DMS53 (cell line): ENCODE measurements around the gene NAGLU.
"Not testable (repeated sequence)": the region's sequence is repeated elsewhere in the genome, so short reads cannot be mapped to it uniquely, and the experiment has no call there.

Experiments
- DNase-seq: peaks from one replicate; lab custom pipeline; 2025; lab: John Stamatoyannopoulos, UW

The NAGLU gene

DNA sequence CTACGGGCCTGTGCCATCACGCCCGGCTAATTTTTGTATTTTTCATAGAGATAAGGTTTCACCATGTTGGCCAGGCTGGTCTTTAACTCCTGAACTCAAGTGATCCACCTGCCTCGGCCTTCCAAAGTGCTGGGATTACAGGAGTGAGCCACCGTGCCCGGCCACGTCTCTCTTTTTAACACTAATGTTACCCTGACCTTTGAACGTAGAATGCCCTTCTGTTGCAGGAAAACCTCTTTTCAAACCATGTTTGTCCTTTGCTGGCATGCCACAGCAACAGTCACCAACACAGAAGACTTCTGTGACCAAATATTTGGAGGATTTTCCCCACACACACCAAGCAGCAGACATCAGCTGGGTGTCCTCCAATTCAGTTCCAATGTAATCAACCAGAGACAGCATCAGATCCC, 8.8 kb downstream of the NAGLU start:
- DNase-seq = no peak

DNA sequence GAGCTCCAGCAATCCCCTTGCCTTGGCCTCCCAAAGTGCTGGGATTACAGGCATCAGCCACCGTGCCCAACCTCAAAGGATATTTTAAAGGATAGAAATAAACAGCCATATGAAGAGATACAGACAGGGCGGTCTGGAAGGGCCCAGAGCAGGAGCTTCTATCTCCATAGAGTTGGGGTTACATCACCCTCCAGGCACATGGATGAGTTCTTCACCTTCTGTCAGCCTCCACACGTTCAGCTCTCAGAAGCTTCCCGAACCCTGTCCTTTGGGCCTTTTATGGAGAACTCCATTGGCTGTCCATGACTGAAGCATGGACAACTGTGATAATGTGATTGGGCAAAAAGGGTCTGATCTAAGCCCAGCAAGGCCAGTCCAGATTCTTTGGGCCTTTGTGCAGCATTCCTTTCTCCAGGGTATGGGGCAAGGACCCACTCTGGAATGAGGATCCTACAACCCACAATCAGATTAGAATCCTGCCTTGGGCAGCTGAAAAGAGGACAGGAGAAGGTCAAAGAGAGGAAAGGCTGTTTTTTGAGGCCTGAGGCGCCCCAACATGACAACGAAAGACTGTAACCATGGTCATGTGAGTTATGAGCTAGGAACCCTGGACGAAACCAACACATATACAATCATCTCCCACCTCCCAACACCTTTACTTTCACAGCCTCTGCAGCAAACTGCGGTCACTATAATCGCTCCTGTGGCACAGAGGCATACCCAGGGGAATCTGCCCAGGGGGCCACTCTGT, 9.9 kb downstream of the NAGLU start:
- not testable (repeated sequence) for DNase-seq

DNA sequence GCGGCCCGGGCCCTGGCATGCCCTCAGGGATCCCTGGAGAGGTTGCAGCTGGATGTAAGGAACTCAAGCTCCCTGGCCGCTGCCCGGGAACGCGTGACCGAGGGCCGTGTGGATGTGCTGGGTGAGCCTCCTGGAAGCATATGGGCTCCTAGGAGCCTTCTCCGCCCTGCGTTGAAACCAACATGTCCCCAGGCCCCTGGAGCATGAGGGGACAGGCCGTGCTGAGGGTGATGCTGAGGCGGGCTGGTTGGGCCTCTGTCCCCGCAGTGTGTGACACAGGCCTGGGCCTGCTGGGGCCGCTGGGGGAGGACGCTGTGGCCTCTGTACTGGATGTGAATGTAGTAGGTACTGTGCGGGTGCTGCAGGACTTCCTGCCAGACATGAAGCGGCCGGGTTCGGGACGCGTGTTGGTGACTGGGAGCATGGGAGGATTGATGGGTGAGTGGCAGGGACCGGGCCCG, 11.0 kb downstream of the NAGLU start:
- DNase-seq = peak; percentile 45

DNA sequence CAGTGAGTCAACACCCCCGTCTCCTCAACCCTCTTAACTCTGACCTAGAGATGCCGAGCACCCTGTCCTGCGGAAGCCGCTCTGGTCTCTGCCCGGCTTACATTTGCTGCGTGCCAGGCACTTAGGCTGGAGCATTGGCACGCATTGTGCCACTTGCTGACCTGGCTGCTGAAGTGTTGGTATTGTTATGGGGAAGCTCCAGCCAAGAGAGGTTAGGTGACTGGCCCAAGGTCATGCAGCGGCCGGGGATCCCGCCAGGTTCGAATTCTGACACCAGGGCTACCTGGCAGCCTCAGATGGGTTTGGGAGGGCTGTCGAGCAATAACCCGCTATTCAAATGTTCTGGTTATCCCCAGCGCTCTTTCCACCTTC, 11.6 kb downstream of the NAGLU start:
- DNase-seq = peak; percentile 60

DNA sequence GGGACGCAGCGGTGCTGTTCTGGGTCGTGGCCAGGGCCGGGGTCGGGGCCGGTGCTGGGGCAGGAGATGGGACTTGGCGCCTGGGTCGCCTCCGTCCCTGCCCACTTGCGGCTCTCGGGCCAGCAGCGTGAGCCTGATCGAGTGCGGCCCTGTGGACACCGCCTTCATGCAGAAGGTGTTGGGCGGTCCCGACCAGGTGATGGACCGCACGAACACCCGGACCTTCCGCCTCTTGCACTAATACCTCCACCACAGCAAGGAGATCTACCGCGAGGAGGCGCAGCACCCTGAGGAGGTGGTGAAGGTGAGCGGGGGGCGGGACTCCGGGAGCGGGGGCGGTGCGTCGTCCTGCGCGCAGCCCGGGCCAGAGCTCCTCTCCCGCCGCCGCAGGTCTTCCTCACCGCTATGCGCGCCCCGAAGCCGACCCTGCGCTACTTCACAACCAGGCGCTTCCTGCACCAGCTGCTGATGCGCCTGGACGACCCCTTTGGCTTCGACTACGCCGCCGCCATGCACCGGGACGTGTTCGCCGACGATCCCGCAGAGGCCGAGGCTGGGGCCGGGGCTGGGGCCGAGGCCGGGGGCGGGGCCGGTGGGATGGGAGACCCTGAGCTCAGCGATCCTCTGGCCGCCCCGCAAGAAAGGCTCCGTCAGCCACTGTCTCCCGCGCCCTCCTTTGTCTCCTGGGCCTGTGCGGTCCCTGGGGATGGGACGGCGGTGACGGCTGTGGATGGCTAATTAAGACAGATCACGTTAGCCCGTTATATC, 12.2 kb downstream of the NAGLU start:
- DNase-seq = peak; percentile 96

DNA sequence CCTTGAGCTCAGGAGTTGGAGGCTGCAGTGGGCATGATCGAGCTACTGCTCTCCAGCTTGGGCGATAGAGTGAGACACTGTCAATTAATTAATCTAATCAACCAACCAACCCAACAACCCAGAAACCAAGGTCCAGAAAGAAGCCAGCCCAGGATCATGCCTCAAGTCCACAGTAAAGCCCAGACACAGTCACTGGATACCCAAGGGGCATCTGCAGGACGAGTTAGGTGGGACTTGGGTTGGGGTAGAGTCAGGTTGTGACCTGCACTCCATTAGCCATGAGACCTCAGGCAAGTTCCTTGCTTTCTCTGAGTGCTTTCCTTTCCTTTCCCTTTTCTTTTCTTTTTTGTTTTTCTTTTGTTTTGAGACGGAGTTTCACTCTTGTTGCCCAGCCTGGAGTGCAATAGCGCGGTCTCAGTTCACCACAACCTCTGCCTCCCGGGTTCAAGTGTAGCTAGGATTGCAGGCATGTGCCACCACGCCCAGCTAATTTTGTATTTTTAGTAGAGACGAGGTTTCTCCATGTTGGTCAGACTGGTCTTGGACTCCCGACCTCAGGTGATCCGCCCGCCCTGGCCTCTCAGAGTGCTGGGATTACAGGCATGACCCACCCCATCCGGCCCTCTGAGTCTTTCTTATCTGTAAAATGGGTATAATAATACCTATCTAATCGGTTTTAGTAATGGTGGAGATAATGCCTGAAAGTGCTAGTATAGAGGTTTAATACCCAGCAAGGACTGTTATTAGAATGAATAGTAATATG, 13.1 kb downstream of the NAGLU start:
- no peak for DNase-seq

DNA sequence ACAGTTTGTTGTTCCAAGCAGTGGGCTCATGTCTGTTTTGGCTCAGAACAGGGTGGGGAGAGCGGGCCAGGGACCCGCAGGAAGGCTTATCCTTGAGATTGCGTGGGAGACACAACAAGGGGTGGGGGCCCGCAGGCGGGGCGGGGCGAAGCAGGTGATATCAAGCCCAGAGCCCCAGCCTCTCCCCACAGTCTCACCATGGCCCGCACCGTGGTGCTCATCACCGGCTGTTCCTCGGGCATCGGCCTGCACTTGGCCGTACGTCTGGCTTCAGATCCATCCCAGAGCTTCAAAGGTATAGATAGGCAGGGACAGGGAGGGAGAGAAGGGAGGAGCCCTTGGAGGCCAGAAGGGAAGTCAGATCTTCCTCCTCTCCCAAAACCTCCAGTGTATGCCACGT, 16.7 kb downstream of the NAGLU start, which contains the start of gene HSD17B1:
TSS of gene HSD17B1 (plus strand) at position 188 of the 400 bp plus-strand sequence. CDS start at position 199, 11 bp downstream.
- not testable (repeated sequence) for DNase-seq

DNA sequence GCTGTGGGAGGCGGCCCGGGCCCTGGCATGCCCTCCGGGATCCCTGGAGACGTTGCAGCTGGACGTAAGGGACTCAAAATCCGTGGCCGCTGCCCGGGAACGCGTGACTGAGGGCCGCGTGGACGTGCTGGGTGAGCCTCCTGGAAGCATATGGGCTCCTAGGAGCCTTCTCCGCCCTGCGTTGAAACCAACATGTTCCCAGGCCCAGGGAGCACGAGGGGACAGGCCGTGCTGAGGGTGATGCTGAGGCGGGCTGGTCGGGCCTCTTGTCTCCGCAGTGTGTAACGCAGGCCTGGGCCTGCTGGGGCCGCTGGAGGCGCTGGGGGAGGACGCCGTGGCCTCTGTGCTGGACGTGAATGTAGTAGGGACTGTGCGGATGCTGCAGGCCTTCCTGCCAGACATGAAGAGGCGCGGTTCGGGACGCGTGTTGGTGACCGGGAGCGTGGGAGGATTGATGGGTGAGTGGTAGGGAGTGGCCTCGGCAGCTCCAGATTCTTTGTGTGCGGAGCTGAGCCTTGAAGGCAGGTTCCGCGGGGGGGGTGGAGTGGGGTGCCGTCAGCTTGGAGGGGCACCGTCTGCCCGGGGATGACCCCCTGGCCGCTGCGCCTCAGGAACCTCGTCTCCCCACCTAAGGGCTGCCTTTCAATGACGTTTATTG, 17.2 kb downstream of the NAGLU start:
- DNase-seq = peak; percentile 32

DNA sequence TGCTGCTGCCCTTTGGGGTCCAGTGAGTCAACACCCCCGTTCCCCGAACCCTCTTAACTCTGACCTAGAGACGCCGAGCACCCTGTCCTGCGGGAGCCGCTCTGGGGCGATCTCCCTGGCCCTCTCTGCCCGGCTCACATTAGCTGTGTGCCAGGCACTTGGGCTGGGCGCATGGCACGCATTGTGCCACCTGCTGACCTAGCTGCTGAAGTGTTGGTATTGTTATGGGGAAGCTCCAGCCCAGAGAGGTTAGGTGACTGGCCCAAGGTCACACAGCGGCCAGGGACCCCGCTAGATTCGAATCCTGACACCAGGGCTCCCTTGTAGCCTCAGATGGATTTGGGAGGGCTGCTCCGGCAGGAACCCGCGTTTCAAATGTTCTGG, 17.8 kb downstream of the NAGLU start:
- DNase-seq = peak; percentile 64

DNA sequence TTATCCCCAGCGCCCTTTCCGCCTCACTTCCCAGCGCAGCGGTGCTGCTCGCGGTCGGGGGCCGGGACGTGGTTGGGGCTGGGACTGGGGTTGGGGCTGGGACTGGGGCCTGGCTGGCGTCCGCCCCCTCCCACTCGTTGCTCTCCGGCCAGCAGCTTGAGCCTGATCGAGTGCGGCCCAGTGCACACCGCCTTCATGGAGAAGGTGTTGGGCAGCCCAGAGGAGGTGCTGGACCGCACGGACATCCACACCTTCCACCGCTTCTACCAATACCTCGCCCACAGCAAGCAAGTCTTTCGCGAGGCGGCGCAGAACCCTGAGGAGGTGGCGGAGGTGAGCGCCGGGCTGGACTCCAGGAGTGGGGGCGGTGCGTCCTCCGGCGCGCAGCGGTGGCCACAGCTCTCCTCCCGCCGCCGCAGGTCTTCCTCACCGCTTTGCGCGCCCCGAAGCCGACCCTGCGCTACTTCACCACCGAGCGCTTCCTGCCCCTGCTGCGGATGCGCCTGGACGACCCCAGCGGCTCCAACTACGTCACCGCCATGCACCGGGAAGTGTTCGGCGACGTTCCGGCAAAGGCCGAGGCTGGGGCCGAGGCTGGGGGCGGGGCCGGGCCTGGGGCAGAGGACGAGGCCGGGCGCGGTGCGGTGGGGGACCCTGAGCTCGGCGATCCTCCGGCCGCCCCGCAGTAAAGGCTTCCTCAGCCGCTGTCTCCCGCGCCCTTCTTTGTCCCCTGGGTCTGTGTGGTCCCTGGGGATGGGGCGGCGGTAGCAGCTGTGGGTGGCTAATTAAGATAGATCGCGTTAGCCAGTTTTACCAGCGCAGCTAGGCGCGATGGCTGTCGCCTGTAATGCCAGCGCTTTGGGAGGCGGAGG, 18.4 kb downstream of the NAGLU start:
- DNase-seq = peak; percentile 91

DNA sequence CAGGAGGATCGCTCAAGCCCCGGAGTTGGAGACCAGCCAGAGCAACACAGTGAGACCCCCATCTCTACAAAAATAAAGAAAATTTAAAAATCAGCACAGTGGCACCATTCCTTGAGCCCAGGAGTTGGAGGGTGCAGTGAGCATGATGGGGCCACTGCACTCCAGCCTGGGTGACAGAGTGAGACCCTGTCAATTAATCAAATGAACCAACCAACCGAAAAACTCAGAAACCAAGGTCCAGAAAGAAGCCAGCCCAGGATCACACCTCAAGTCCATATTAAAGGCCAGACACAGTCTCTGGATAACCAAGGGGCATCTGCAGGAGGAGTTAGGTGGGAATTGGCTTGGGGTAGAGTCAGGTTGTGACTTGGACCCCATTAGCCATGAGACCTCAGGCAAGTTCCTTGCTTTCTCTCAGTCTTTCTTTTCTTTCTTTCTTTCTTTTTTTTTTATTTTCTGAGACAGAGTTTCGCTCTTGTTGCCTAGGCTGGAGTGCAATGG, 19.1 kb downstream of the NAGLU start:
- no peak for DNase-seq

DNA sequence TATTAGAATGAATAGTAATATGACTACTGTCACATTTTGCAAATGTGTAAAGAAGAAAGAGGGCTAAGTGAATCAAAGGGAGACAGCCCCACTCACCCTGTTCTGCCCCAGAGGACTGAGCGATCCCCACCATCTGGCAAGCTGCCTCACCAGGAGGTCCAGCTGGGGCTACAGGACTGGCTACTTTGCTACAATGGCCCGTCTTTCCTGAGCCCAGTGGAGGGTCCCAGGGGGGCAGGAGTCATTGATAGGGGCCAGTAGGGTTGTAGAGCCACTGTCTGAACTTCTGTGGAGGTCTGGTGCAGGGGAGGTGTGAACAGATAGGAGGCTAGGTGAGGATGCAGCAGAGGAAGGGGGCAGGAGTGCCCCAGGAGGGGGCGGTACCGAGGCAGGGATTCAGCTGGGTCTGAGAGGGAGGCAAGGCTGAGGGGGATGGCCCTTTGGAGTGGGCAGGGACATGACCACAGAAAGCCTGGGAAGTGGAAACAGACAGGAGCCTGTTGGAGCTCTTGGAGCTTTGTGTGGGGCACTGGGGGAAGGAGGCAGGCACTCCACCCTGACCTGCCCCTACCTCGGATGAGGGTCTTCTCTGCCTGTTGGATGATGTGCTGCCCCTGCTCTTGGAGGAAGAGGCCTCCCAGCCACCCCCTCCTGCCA, 20.0 kb downstream of the NAGLU start:
- peak; percentile 52 for DNase-seq

DNA sequence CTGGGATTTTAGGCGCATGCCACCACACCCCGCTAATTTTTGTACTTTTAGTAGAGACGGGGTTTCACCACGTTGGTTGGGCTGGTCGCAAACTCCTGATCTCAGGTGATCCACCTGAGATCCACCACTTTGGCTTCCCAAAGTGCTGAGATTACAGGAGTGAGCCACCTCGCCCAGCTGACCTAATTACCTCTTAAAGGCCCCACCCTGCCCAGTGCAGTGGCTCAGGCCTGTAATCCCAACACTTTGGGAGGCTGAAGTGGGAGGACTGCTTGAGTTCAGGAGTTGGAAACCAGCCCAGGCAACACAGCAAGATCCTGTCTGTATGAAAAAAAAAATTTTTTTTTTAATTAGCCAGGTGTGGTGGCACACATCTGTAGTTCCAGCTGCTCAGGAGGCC, 23.0 kb downstream of the NAGLU start:
- DNase-seq = peak; percentile 26

DNA sequence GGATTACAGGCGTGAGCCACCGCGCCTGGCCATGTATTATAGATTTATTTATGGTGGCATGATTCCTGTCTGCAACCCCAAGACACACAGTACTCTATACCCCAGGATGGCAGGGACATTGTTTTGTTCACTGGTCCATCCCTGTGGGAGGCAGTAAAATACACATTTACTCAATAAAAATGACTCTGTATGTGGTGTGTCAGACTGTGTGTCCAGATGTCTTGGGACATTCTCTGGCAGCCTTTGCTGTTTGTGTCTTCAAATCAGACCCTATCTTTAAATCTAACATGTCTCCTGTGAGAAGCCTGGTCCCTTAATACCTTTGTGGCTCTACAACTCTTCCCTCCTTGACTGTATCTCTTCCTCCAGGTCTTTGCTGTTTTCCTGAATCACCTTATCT, 24.2 kb downstream of the NAGLU start:
- DNase-seq = no peak

DNA sequence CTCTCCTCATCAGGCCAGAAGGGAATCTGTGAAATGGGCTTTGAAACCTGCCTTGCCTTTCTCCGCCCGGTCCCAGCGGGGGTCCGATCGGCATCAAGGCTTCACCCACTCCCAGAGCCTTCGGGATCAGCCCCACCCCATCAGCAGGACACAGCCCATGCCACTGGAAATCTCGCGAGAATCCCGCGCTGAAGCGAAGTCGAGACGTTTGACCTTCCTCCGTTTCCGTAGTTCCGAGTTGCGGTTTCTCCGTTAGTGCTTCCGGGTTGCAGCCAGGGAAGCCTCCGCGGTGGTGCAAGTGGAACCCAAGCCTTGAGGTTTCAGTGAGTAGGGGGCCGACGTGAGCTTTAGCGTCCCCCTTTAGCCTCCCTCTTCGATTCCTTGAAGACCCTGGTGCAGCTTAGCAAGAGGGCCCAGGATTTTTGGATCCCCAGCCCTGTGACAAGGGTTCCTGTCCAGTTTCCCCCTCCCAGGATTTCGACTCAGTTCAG, 25.9 kb downstream of the NAGLU start, which contains the start of gene COASY:
TSS of gene COASY (plus strand) at position 252 of the 491 bp plus-strand sequence. CDS start 475 bp downstream, outside the sequence.
- DNase-seq = peak; percentile 99

DNA sequence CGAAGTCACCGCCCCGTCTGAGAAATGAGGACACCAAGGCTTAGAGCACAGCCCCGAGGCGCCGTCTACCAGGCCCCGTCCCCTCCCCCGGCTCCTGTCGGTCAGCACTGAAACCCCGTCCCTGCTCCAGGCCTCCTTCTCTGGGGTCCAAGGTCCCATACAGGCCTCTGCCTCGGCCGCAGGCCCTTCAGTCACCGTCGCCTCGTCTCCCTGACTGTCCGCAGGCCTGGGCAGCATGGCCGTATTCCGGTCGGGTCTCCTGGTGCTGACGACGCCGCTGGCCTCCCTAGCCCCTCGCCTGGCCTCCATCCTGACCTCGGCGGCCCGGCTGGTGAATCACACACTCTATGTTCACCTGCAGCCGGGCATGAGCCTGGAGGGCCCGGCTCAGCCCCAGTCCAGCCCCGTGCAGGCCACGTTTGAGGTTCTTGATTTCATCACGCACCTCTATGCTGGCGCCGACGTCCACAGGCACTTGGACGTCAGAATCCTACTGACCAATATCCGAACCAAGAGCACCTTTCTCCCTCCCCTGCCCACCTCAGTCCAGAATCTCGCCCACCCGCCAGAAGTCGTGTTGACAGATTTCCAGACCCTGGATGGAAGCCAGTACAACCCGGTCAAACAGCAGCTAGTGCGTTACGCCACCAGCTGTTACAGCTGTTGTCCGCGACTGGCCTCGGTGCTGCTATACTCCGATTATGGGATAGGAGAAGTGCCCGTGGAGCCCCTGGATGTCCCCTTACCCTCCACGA, 26.5 kb downstream of the NAGLU start:
- DNase-seq = peak; percentile 82

DNA sequence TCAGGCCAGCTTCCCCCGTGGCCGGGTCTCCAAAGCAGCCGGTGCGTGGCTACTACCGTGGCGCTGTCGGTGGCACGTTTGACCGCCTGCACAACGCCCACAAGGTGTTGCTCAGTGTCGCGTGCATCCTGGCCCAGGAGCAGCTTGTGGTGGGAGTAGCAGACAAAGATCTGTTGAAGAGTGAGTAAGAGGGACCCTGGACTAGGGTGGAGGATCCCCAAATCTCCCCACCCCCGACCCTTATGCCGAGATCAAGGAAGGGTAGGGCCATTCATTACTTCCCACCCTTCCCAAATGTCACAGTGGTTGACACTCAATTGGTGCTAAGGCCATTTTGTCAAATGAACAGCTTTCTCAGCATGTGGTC, 27.1 kb downstream of the NAGLU start:
- DNase-seq = peak; percentile 68

DNA sequence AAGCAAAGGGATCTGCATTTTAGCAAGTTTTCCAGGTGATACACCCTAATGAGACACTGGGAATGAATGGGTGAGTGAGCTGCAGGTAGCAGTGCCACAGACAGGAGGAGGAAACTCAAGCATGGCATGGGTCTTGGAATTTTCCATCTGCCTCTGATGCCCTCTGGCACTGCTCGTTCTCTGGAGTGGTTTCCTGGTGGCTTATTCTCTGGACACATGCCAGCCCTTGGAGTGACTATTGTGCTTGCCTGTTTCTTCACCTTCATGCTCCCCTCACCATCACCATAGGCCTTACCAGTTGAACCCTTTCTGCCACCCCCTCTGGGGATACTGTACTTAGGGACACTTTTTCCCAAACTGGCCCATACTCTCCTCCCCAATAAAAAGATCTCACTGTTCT, 27.5 kb downstream of the NAGLU start:
- DNase-seq = peak; percentile 60

DNA sequence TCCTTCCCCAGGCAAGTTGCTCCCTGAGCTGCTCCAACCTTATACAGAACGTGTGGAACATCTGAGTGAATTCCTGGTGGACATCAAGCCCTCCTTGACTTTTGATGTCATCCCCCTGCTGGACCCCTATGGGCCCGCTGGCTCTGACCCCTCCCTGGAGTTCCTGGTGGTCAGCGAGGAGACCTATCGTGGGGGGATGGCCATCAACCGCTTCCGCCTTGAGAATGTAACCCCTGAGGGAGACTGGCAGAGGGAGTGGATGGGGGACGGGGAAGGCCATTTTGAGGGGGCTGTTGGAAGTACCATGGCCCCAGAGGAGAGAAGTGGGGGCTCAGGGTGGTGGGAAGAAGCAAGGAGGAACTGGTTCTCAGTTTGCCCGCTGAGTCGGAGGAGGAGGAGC, 27.9 kb downstream of the NAGLU start:
- no peak for DNase-seq
